Esophagus squamous epithelium (tissue), 4 donors: ENCODE results near the gene LLPH.

Experiments used
- POLR2A ChIP-seq, 4 donors: fragments of 450-650 bp; IDR thresholded peaks; one replicate each; pipeline ENCODE4 v1.6.1; 2017; ENCODE audit warnings: antibody characterized with exemption in 4 of 4, mild to moderate bottlenecking in 4 of 4, moderate library complexity in 3 of 4
- TF ChIP-seq, protein P1 (sequence below), 6 experiments: fragments of 450-650 bp in 4 of 6; fragments of 200-600 bp in 2 of 6; sonication (generic) in 2 of 6; IDR thresholded peaks; one replicate each; pipeline ENCODE4 v1.5.1; 2016 to 2019; ENCODE audit warnings: antibody characterized with exemption in 6 of 6, mild to moderate bottlenecking in 4 of 6, moderate library complexity in 4 of 6

DNA sequence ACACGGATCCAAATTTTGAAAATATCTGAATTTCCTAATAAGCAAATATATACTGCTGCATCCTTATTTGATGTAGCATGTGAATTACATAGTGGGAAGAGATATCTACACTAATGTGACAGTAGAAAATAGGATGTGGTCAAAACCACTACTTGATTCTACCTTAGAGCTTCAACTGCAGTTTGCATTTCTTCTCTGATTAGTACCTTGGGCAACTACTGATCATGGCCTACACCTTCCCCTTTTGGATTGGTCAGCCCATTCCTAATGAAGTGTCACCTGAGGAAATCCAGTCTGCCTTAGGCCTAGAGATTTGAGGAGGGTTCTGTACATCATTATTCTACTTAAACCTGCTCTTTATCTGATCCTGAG is 10.7 kb downstream of the LLPH start:
- TF ChIP-seq POLR2A (IDR thresholded peaks at IDR 0.05), result no peak
- TF ChIP-seq, protein P1, sequence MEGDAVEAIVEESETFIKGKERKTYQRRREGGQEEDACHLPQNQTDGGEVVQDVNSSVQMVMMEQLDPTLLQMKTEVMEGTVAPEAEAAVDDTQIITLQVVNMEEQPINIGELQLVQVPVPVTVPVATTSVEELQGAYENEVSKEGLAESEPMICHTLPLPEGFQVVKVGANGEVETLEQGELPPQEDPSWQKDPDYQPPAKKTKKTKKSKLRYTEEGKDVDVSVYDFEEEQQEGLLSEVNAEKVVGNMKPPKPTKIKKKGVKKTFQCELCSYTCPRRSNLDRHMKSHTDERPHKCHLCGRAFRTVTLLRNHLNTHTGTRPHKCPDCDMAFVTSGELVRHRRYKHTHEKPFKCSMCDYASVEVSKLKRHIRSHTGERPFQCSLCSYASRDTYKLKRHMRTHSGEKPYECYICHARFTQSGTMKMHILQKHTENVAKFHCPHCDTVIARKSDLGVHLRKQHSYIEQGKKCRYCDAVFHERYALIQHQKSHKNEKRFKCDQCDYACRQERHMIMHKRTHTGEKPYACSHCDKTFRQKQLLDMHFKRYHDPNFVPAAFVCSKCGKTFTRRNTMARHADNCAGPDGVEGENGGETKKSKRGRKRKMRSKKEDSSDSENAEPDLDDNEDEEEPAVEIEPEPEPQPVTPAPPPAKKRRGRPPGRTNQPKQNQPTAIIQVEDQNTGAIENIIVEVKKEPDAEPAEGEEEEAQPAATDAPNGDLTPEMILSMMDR (IDR thresholded peaks at IDR 0.05), result no peak
